NT2/D1 (cell line): Measurements from ENCODE around the gene SEC61A1.

Experiments
- YY1 ChIP-seq: IDR thresholded peaks from 2 replicates; pipeline ENCODE4 v1.6.1; 2011; ENCODE audit not compliant: insufficient read length, insufficient read depth
- ZNF274 ChIP-seq: IDR thresholded peaks from 2 replicates; pipeline ENCODE4 v1.6.1; 2011; ENCODE audit warnings: mild to moderate bottlenecking, low read depth, low read length

DNA sequence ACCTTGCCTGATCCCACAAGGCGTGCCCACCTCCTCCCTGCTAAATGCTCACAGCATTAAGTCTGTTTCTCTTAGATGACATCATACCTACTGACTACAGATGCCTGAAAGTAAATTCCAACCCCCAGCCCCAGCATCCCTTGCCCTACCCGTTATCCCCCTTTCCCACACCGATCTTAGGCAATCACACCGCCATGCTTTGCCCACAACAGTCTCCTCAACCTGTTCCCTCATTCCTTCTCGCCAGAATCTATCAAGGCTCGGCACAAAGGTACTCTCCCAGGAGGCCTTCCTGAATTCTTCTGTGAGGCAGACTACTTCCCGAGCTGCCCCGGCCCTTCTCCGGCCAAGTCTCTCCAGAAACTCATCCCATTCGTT is 789 bp upstream of the SEC61A1 start:
- TF ChIP-seq YY1, result no peak
- TF ChIP-seq ZNF274, result no peak
